Peyer's patch (tissue), 4 donors: Measurements from ENCODE around the gene SMIM23. TPM values are rescaled to one million over a fixed set of nuclear protein-coding genes. Genes with fewer than 3 reads are reported as not detected.

Experiments used
- DNase-seq, 3 donors: peaks; one replicate each; pipeline ENCODE4 v3.0.0-alpha.2; 2017 to 2019
- H3K27ac ChIP-seq, 4 donors: fragments of 200-600 bp; sonication (generic); one replicate each; pipeline ENCODE4 v1.5.1; 2016 to 2019
- H3K27me3 ChIP-seq, 2 donors: fragments of 200-600 bp; sonication (generic); one replicate each; pipeline ENCODE4 v1.5.1; 2019
- H3K36me3 ChIP-seq, 3 donors: fragments of 200-600 bp; sonication (generic); one replicate each; pipeline ENCODE4 v1.5.1; 2016 to 2019
- H3K4me1 ChIP-seq, 4 donors: fragments of 200-600 bp; sonication (generic); one replicate each; pipeline ENCODE4 v1.5.1; 2016 to 2019
- H3K4me3 ChIP-seq, 4 donors: fragments of 200-600 bp; sonication (generic); 1 replicate in 3 of 4; 2 replicates in 1 of 4; pipeline ENCODE4 v1.5.1; 2016 to 2019; ENCODE audit warnings: mild to moderate bottlenecking in 1 of 4
- H3K9me3 ChIP-seq, 4 donors: fragments of 200-600 bp; sonication (generic); one replicate each; pipeline ENCODE4 v1.5.1; 2016 to 2019; ENCODE audit warnings: mild to moderate bottlenecking in 1 of 4
- CTCF ChIP-seq, 6 experiments: fragments of 450-650 bp in 4 of 6; fragments of 200-600 bp in 2 of 6; sonication (generic) in 1 of 6; IDR thresholded peaks; one replicate each; pipeline ENCODE4 v1.5.1; 2017 to 2019; ENCODE audit warnings: antibody characterized with exemption in 6 of 6, mild to moderate bottlenecking in 3 of 6, moderate library complexity in 1 of 6
- POLR2A ChIP-seq, 2 donors: fragments of 450-650 bp; IDR thresholded peaks; one replicate each; pipeline ENCODE4 v1.5.1; 2017; ENCODE audit warnings: antibody characterized with exemption in 2 of 2, mild to moderate bottlenecking in 2 of 2, moderate library complexity in 2 of 2
- total RNA-seq, 4 donors: library from RNA; depleted of rRNA; stranded (reverse); fragments of >200 nt; gene quantifications; one replicate each; pipeline ENCODE4 v1.1.0, GENCODE V29; 2016

The SMIM23 gene
- total RNA-seq, 4 donors from 2014 or later = not detected

- no peak for TF ChIP-seq CTCF (IDR thresholded peaks at IDR 0.05)
- Histone ChIP-seq H3K27ac (no peak overlapping the region), H3K9me3 (peaks cover 0 to 3% (median 0%) of the 10 kb centered on the region in 4 donors)
These were observed 45.1 kb downstream of the SMIM23 start for GRCh38 chr5:171830686-171831085.

GRCh38 chr5:171832775-171833174 lies 47.2 kb downstream of the SMIM23 start:
- Histone ChIP-seq H3K9me3 (peaks cover 0 to 3% (median 0%) of the 10 kb centered on the region in 4 donors), H3K36me3 (no peaks in the 10 kb centered on the region), H3K4me3 (no peak overlapping the region), H3K27me3 (no peaks in the 10 kb centered on the region), H3K27ac (no peak overlapping the region), H3K4me1 (no peaks in the 10 kb centered on the region)
- TF ChIP-seq CTCF (IDR thresholded peaks at IDR 0.05) = no peak
- no peak for TF ChIP-seq POLR2A (IDR thresholded peaks at IDR 0.05)
- no peak for DNase-seq

More at GRCh38 chr5:171830686-171831085, 45.1 kb downstream of the SMIM23 start:
- no peaks in the 10 kb centered on the region for H3K36me3 ChIP-seq
- H3K27me3 ChIP-seq = no peaks in the 10 kb centered on the region
- H3K4me3 ChIP-seq = no peak overlapping the region
- no peak for DNase-seq
- H3K4me1 ChIP-seq = no peaks in the 10 kb centered on the region

GRCh38 chr5:171834461-171834860 lies 48.8 kb downstream of the SMIM23 start:
- no peaks in the 10 kb centered on the region for H3K27me3 ChIP-seq
- TF ChIP-seq CTCF (IDR thresholded peaks at IDR 0.05) = no peak
- no peak for TF ChIP-seq POLR2A (IDR thresholded peaks at IDR 0.05)
- DNase-seq = no peak
- H3K27ac ChIP-seq = no peak overlapping the region
- H3K4me3 ChIP-seq = no peak overlapping the region
- no peaks in the 10 kb centered on the region for H3K4me1 ChIP-seq
- no peaks in the 10 kb centered on the region for H3K36me3 ChIP-seq
- H3K9me3 ChIP-seq = peaks cover 0 to 3% (median 0%) of the 10 kb centered on the region in 4 donors

- Histone ChIP-seq H3K27me3 (no peaks in the 10 kb centered on the region), H3K27ac (no peak overlapping the region), H3K4me1 (no peaks in the 10 kb centered on the region), H3K9me3 (peaks cover 0 to 3% (median 0%) of the 10 kb centered on the region in 4 donors), H3K36me3 (no peaks in the 10 kb centered on the region), H3K4me3 (no peak overlapping the region)
- TF ChIP-seq POLR2A (IDR thresholded peaks at IDR 0.05) (no peak), CTCF (IDR thresholded peaks at IDR 0.05) (no peak)
- DNase-seq = no peak
These were observed 49.4 kb downstream of the SMIM23 start for GRCh38 chr5:171835066-171835465.

GRCh38 chr5:171837522-171837921 lies 51.9 kb downstream of the SMIM23 start:
- no peak overlapping the region for H3K27ac ChIP-seq
- no peak overlapping the region for H3K4me3 ChIP-seq
- H3K9me3 ChIP-seq = no peaks in the 10 kb centered on the region
- no peaks in the 10 kb centered on the region for H3K27me3 ChIP-seq
- no peak for DNase-seq
- H3K4me1 ChIP-seq = no peaks in the 10 kb centered on the region
- no peak for TF ChIP-seq POLR2A (IDR thresholded peaks at IDR 0.05)
- no peaks in the 10 kb centered on the region for H3K36me3 ChIP-seq

GRCh38 chr5:171838066-171838465 lies 52.4 kb downstream of the SMIM23 start:
- Histone ChIP-seq H3K27me3 (no peaks in the 10 kb centered on the region), H3K4me3 (no peak overlapping the region), H3K4me1 (no peaks in the 10 kb centered on the region), H3K36me3 (no peaks in the 10 kb centered on the region), H3K27ac (no peak overlapping the region), H3K9me3 (no peaks in the 10 kb centered on the region)
- TF ChIP-seq CTCF (IDR thresholded peaks at IDR 0.05) (no peak), POLR2A (IDR thresholded peaks at IDR 0.05) (no peak)
- no peak for DNase-seq
